ENCODE measurements around the gene FBXL7.

Gene FBXL7

DNA sequence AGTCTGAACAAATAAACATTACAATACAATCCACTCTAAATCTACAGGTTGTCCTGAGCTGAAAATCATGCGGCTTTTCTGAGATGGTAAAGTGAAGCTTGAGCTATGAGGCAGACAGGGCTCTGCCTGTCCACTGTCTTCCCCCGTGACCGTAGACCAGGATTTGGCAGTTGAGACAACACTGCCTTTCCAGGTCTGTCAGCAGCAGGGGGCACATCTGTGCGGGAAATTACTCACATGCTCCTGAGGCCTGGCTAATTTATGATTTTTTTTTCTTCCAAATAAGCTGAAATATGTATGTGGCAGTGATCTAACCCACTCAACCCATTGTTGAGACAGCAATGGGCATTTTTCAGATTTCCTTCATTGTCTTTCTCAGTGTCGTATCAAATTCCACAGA, 307.9 kb downstream of the FBXL7 start:
- Mint-ChIP-seq H3K36me3 (ENCODE audit: low read depth) (no peaks in the 10 kb centered on the region), H3K4me1 (ENCODE audit: low read depth) (no peaks in the 10 kb centered on the region), H3K9me3 (peaks cover 17% of the 10 kb centered on the region), H3K27ac (no peak overlapping the region), H3K4me3 (no peak overlapping the region), H3K27me3 (no peaks in the 10 kb centered on the region)
- no peak for DNase-seq

DNA sequence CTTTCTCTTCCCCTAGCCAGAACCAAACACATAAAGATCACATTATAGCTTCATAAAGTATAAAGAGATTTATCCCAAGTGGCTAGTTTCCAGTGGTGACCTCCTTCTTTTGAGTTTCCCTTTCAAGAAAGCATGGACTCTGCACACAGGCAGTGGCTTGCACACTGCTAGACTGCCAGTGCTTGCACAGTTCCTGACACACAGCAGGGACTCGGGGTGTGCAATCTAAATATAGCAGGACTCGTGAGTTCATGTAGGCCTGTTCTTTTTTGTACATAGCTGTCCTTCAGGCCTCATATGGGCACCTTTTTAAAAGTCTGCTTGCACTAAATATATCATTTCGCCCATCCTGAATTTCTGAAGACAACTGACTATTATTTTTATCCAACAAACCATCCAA, 308.6 kb downstream of the FBXL7 start:
- Mint-ChIP-seq H3K27ac (no peak overlapping the region), H3K9me3 (peaks cover 13% of the 10 kb centered on the region), H3K36me3 (ENCODE audit: low read depth) (no peaks in the 10 kb centered on the region), H3K27me3 (no peaks in the 10 kb centered on the region), H3K4me3 (no peak overlapping the region), H3K4me1 (ENCODE audit: low read depth) (no peaks in the 10 kb centered on the region)
- DNase-seq, result no peak

DNA sequence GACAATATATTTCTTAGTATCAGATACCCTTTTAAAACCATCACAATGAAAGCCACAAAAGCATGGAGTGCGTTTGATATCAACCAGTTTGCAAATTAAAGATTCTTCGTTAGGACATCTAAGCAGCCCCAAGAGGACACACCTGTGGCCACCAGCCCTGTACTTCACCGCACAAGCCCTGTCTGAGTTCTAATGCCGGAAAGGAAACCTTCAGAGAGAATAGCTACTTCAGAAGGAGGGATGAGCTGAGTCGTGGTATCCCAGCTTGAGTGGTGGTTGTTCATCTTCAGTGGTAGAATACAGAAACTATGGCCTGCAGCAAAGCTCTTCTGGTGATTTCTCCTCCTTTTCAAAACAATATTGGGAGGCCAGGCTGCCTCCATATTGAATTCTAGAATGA, 319.6 kb downstream of the FBXL7 start:
- H3K27ac Mint-ChIP-seq, result no peak overlapping the region

DNA sequence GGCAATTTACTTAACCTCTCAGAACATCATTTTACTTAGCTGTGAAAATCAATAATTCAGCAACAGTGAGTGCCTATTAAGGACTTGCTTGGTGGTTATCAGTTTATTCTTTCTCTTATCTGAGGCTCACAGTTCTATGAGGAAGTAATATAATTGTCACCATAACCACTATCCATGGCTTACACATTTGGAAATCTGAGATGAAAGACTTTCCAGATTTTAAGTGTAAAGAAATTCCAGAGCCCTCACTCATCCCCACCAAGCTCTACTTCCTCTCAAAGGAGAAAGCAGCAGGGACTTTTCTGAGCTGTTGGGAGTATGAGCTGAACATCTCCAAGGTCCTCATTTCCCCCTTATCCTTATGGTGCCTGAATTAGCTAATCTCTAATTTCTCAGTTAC, 321.5 kb downstream of the FBXL7 start:
- Mint-ChIP-seq H3K27me3 (no peaks in the 10 kb centered on the region), H3K36me3 (ENCODE audit: low read depth) (no peaks in the 10 kb centered on the region), H3K4me3 (no peak overlapping the region), H3K4me1 (ENCODE audit: low read depth) (no peaks in the 10 kb centered on the region), H3K27ac (no peak overlapping the region), H3K9me3 (peaks cover 15% of the 10 kb centered on the region)
- no peak for DNase-seq

More for the DNA sequence above, 319.6 kb downstream of the FBXL7 start:
- no peaks in the 10 kb centered on the region for H3K4me1 Mint-ChIP-seq (ENCODE audit: low read depth)
- no peaks in the 10 kb centered on the region for H3K27me3 Mint-ChIP-seq
- peaks cover 16% of the 10 kb centered on the region for H3K9me3 Mint-ChIP-seq
- DNase-seq, result no peak
- no peak overlapping the region for H3K4me3 Mint-ChIP-seq
- H3K36me3 Mint-ChIP-seq (ENCODE audit: low read depth), result no peaks in the 10 kb centered on the region

DNA sequence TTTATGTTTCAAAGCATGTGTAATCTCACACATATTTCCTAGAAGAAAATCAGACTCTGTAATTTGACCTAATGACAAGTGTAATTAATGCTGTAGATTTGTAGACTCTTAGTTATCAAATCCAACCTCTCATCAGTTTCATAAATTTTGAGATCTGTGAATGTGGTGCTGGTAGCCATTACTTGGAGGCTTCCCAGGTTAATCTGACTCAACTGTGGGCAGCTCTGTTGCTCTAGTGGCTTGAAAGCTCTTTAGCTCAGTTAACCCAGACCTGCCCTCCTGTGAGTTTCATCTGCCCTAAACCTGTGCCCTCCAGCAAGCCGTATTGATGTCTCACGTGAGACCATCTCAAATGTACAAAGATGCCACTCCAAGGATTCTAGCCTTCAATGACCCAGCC, 323.4 kb downstream of the FBXL7 start:
- no peaks in the 10 kb centered on the region for H3K4me1 Mint-ChIP-seq (ENCODE audit: low read depth)
- H3K4me3 Mint-ChIP-seq, result no peak overlapping the region
- DNase-seq, result no peak
- peaks cover 10% of the 10 kb centered on the region for H3K9me3 Mint-ChIP-seq
- no peak overlapping the region for H3K27ac Mint-ChIP-seq
- no peaks in the 10 kb centered on the region for H3K36me3 Mint-ChIP-seq (ENCODE audit: low read depth)
- H3K27me3 Mint-ChIP-seq, result no peaks in the 10 kb centered on the region

DNA sequence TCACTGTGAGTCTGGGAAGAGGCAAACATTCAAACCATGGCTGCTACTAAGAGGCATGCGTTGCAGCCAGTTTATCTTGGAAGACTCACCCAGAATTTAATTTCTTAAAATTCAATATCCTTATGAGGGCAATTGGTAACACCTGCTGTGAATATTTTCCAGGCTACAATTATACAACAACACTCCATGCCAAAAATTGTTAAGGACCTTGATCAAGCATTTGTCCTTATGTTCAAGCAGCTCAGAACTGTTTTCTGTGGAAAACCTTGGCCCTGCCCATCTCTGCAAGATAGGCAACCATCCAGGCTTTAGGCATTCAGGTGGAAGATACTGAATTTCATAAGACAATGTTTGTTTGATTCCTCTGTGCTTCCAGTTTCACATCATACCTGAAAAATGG, 327.8 kb downstream of the FBXL7 start:
- H3K4me3 Mint-ChIP-seq, result no peak overlapping the region
- no peaks in the 10 kb centered on the region for H3K4me1 Mint-ChIP-seq (ENCODE audit: low read depth)
- no peaks in the 10 kb centered on the region for H3K27me3 Mint-ChIP-seq
- H3K27ac Mint-ChIP-seq, result no peak overlapping the region
- no peaks in the 10 kb centered on the region for H3K36me3 Mint-ChIP-seq (ENCODE audit: low read depth)
- peaks cover 3% of the 10 kb centered on the region for H3K9me3 Mint-ChIP-seq
- DNase-seq, result no peak

DNA sequence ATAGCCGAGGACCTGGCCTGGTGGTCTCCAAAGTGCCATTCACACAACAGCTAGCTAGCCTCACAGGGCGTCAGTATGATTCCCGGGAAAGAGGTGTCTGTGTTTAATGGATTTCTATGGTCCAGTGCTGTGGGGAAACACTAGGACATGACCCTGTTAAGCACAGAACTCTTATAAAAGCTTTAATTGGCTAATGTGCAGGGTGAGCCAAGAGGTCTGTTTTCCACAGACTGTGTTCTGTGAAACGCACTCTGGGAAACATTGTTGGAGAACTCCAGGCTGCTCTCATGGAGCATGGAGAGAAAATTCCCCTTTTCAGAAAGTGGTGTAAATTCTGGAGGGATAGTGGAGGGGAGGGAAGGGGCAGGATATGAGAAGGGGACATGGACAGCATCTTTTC, 331.4 kb downstream of the FBXL7 start:
- H3K9me3 Mint-ChIP-seq, result peaks cover 2% of the 10 kb centered on the region
- no peak for DNase-seq
- H3K27me3 Mint-ChIP-seq, result no peaks in the 10 kb centered on the region
- no peaks in the 10 kb centered on the region for H3K36me3 Mint-ChIP-seq (ENCODE audit: low read depth)
- H3K4me3 Mint-ChIP-seq, result no peak overlapping the region
- no peak overlapping the region for H3K27ac Mint-ChIP-seq
- H3K4me1 Mint-ChIP-seq (ENCODE audit: low read depth), result no peaks in the 10 kb centered on the region

DNA sequence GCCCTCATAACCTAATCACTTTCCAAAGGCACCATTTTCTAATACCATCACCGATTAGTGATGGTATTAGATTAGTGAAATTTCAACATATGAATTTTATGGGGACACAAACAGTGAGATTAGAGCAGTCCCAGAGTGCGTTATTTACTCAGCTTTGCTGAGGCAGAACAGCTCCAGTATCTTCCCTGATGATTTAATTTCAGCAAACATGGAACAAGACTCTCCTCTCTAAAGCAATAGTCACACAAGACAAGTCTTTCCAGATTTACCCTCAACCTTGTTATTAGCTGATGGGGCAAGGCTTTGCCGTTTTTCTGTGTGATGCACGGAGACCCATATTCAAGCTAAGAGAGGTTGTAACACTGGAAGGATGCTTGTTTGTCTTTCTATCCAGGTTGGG, 333.4 kb downstream of the FBXL7 start:
- H3K27ac Mint-ChIP-seq, result no peak overlapping the region
- no peaks in the 10 kb centered on the region for H3K4me1 Mint-ChIP-seq (ENCODE audit: low read depth)
- no peak overlapping the region for H3K4me3 Mint-ChIP-seq
- no peaks in the 10 kb centered on the region for H3K36me3 Mint-ChIP-seq (ENCODE audit: low read depth)
- DNase-seq, result no peak
- H3K9me3 Mint-ChIP-seq, result peaks cover 3% of the 10 kb centered on the region
- no peaks in the 10 kb centered on the region for H3K27me3 Mint-ChIP-seq

DNA sequence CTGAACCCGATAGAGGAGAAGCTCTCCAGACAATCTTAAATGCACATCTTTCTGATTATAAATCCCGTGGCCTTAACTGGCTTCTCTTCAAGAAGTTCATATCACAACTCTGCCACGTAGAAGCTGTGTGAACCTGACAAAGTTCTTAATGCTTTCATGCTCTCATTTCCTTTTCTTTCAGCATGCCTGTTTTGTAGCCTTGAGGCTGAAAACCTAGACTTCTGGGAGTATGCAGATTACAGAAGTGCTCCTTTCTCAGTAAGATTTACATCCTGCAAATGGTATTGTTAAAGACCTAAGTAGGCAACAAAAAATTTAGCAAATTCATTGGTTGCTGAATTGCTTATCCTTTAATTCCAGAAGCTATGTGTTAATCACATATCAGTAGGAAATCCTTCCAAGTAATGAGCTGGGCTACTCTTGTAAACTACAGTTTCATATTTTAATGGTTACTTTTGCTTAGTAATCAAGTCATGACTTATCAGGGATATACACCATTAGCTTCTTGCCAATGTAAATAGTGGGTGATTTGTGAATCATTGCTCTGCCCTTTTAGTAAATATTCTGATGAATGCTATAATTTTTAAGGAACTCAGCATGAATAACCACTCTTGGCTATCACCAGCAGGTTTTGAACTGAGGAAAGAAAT, 334.7 kb downstream of the FBXL7 start:
- Mint-ChIP-seq H3K27me3 (no peaks in the 10 kb centered on the region), H3K36me3 (ENCODE audit: low read depth) (no peaks in the 10 kb centered on the region), H3K4me1 (ENCODE audit: low read depth) (no peaks in the 10 kb centered on the region), H3K9me3 (peaks cover 3% of the 10 kb centered on the region), H3K4me3 (no peak overlapping the region), H3K27ac (no peak overlapping the region)
- no peak for DNase-seq

DNA sequence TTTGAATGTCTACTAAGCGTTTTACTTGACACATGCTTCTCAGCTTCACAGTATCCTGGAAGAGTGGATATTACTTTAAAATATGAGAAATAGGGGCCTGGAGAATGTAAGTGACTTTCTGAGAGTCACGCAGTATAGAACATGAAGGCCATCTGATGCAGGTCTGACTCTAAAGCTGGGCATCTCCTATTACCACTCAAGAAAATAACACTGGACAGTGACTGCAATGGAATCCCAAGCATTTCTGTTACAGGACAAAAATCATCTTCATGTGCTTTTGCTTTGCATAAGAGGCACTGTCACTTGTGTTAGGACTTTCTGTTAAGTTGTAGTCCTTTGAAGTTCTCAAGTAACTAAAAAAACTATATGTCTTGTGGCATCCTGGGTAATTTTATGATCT, 335.5 kb downstream of the FBXL7 start:
- Mint-ChIP-seq H3K4me3 (no peak overlapping the region), H3K36me3 (ENCODE audit: low read depth) (no peaks in the 10 kb centered on the region), H3K27ac (no peak overlapping the region), H3K4me1 (ENCODE audit: low read depth) (no peaks in the 10 kb centered on the region), H3K9me3 (peaks cover 3% of the 10 kb centered on the region), H3K27me3 (no peaks in the 10 kb centered on the region)
- DNase-seq, result no peak

DNA sequence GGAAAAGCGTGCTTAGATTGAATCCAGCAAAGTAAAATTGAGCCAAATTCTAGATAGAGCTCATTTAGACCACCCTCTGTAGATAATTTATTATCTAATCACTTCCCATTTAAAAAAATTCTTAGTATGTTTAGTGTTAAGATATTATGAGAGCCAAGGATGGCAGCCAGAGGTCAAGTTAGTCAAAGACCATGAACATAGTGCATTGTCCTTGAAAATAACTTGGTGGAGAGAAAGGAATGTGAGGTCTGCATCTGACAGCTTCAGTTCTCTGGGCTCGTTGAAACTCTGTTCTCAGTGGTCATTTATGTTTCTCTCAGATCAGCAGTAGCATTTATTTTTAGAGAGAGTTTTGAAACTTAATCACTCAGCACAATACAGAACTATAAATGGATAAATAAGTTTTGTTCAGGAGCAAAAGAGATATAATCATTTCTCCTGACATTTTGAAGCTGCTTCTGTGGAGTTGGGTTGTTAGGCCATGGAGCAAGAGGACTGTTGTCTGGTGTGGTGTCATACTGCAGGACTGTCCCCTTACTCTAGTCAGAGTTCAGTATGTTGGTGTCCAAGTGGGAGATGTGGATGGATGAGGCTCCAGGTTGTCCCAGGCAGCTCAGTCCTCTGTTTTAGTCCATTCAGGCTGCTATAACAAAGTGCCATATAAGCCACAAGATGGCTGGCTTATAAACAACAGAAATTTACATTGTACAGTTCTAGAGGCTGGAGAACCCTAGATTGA, 337.7 kb downstream of the FBXL7 start:
- Mint-ChIP-seq H3K27me3 (no peaks in the 10 kb centered on the region), H3K4me1 (ENCODE audit: low read depth) (no peaks in the 10 kb centered on the region), H3K4me3 (no peak overlapping the region), H3K27ac (no peak overlapping the region), H3K9me3 (peaks cover 12% of the 10 kb centered on the region), H3K36me3 (ENCODE audit: low read depth) (no peaks in the 10 kb centered on the region)
- no peak for DNase-seq

DNA sequence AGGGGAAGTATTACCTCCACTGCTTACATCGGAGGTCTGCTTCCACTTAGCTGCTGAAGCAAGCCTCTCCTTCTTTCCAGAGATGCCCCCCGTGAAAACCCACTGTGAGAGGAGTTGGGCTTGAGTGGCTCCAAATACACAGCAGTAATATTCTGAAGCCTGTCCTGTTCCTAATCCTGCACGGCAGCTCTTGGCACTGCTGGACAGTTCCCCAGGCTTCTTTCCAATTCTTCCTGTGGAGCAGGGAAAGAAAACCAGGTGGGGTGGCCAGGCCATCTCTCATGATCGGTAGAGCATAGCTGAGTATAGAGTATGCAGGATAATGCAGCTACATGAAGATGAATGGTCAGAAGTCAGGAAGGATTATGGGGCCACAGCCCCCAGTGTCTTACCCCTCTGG, 344.3 kb downstream of the FBXL7 start:
- Mint-ChIP-seq H3K4me1 (ENCODE audit: low read depth) (no peaks in the 10 kb centered on the region), H3K4me3 (no peak overlapping the region), H3K36me3 (ENCODE audit: low read depth) (no peaks in the 10 kb centered on the region), H3K27ac (no peak overlapping the region), H3K27me3 (no peaks in the 10 kb centered on the region), H3K9me3 (peaks cover 17% of the 10 kb centered on the region)
- DNase-seq, result no peak

DNA sequence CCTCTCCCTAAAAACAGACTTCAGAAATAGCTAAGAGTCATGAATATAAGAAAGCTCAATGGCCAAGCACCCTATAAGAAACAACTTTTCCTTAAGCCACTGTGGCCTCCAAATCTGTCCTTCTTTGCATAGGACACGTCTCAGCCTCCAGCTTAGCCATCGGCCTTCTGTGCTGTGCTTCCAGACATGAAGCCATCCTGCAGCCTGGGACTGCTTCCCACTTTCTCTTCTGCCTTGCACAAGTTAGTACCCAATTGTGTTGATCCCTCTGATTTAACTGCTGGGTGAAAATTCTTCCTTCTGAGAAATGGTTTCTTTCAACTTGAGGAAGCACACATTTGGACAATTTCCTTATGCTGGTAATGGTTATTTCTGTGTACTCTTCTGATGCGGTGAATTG, 344.9 kb downstream of the FBXL7 start:
- H3K9me3 Mint-ChIP-seq, result peaks cover 17% of the 10 kb centered on the region
- H3K27ac Mint-ChIP-seq, result no peak overlapping the region
- H3K36me3 Mint-ChIP-seq (ENCODE audit: low read depth), result no peaks in the 10 kb centered on the region
- no peaks in the 10 kb centered on the region for H3K27me3 Mint-ChIP-seq
- no peak for DNase-seq
- no peak overlapping the region for H3K4me3 Mint-ChIP-seq
- no peaks in the 10 kb centered on the region for H3K4me1 Mint-ChIP-seq (ENCODE audit: low read depth)

DNA sequence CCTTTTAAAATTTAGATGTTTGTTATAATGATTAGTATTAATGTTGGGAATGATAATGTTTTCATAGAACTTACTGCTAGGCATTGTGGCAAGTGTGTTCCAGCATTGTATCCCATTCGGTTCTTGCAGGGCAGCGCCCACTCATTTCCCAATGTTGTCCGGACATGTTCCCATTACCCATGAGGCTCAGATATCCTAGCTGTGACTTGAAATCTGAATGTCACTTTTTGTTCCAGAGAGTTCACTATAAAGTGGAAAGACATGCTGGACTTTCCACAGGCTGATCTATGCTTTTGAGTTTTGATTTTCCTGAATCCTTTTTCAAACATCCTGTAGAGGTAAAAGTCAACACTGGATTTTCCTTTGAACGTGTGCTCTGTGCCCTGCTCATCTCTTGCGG, 350.6 kb downstream of the FBXL7 start:
- H3K27ac Mint-ChIP-seq, result no peak overlapping the region
- no peaks in the 10 kb centered on the region for H3K27me3 Mint-ChIP-seq
- H3K4me3 Mint-ChIP-seq, result no peak overlapping the region
- no peak for DNase-seq
- H3K36me3 Mint-ChIP-seq (ENCODE audit: low read depth), result no peaks in the 10 kb centered on the region
- peaks cover 4% of the 10 kb centered on the region for H3K9me3 Mint-ChIP-seq
- no peaks in the 10 kb centered on the region for H3K4me1 Mint-ChIP-seq (ENCODE audit: low read depth)

DNA sequence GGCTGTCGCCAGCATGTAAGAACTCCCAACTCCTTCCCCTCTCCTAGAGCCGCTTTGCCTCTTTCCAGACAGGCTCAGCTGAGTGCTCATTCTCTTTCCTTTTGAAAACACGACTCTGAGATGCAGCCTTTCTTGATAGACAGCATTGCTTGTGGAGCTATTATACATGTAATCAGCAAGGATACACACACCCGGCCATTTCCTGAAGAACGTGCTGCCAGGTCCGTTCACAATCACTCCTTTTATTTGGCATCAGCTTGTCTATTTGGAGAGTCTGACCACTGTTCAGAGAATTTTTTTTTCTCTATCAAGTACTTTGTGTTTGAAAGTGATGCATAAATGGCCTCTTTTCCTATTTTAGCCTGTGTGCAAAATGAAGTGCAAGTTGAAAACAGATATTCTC, 351.0 kb downstream of the FBXL7 start:
- H3K36me3 Mint-ChIP-seq (ENCODE audit: low read depth), result no peaks in the 10 kb centered on the region
- no peak overlapping the region for H3K4me3 Mint-ChIP-seq
- no peaks in the 10 kb centered on the region for H3K27me3 Mint-ChIP-seq
- no peak for DNase-seq
- H3K9me3 Mint-ChIP-seq, result peaks cover 6% of the 10 kb centered on the region
- no peaks in the 10 kb centered on the region for H3K4me1 Mint-ChIP-seq (ENCODE audit: low read depth)
- no peak overlapping the region for H3K27ac Mint-ChIP-seq
